Heart left ventricle (tissue), 16 donors: Measurements from ENCODE around the gene ANKUB1. TPM values are rescaled to one million over a fixed set of nuclear protein-coding genes. Genes with fewer than 3 reads are reported as not detected.

ENCODE experiments used
- ATAC-seq, 4 donors: fragments of 200-7000 bp; cut with Tn5 transposase; one replicate each; pipeline ENCODE4 v1.9.1; 2020 to 2022; ENCODE audit warnings: moderate library complexity in 4 of 4, mild to moderate bottlenecking in 3 of 4, moderate number of reproducible peaks in 1 of 4
- DNase-seq, 5 donors: peaks; one replicate each; pipeline ENCODE4 v3.0.0-alpha.2; 2020
- H3K27ac ChIP-seq, 12 donors: fragments of 200-600 bp; sonication (generic) in 4 of 12; one replicate each; pipeline versions ENCODE4 v1.5.0 to v1.8.0; 2016 to 2022; ENCODE audit warnings: mild to moderate bottlenecking in 2 of 12
- H3K27me3 ChIP-seq, 9 donors: fragments of 200-600 bp; sonication (generic) in 2 of 9; one replicate each; pipeline versions ENCODE4 v1.5.1 to v1.8.0; 2016 to 2022; ENCODE audit warnings: mild to moderate bottlenecking in 3 of 9
- H3K36me3 ChIP-seq, 9 donors: fragments of 200-600 bp; sonication (generic) in 2 of 9; one replicate each; pipeline versions ENCODE4 v1.5.0 to v1.8.0; 2018 to 2022; ENCODE audit warnings: mild to moderate bottlenecking in 2 of 9
- H3K4me1 ChIP-seq, 12 donors: fragments of 200-600 bp; sonication (generic) in 4 of 12; one replicate each; pipeline versions ENCODE4 v1.5.0 to v1.8.0; 2016 to 2022; ENCODE audit warnings: mild to moderate bottlenecking in 3 of 12
- H3K4me3 ChIP-seq, 12 donors: fragments of 200-600 bp; sonication (generic) in 4 of 12; one replicate each; pipeline versions ENCODE4 v1.5.0 to v1.8.0; 2017 to 2022; ENCODE audit warnings: mild to moderate bottlenecking in 9 of 12, moderate library complexity in 4 of 12
- H3K9me3 ChIP-seq, 12 donors: fragments of 200-600 bp; sonication (generic) in 4 of 12; one replicate each; pipeline versions ENCODE4 v1.5.0 to v1.8.0; 2016 to 2022; ENCODE audit warnings: mild to moderate bottlenecking in 1 of 12
- CTCF ChIP-seq, 12 donors: fragments of 200-600 bp; sonication (generic) in 4 of 12; IDR thresholded peaks; one replicate each; pipeline versions ENCODE4 v1.5.0 to v1.8.0; 2018 to 2022; ENCODE audit warnings: antibody characterized with exemption in 12 of 12, mild to moderate bottlenecking in 5 of 12
- POLR2A ChIP-seq, 2 donors: fragments of 450-650 bp; IDR thresholded peaks; one replicate each; pipeline ENCODE4 v1.6.1; 2017; ENCODE audit warnings: antibody characterized with exemption in 2 of 2, mild to moderate bottlenecking in 2 of 2, moderate library complexity in 2 of 2
- WGBS, 4 donors: extraction: QIAGEN DNeasy Blood & Tissue Kit in 2 of 4; methylation state at CpG; one replicate each; pipeline versions ENCODE4 v1.1.5 to v1.1.7; 2013 to 2018; 5-methylcytosine and 5-hydroxymethylcytosine counted together
- intact Hi-C, 10 donors: fragments of 100-400 bp; cut with DNase I; formaldehyde crosslinking; loops; one replicate each; pipeline versions ENCODE4 v1.11.1 to v1.14.2; 2022
- polyA plus RNA-seq, 2 donors: library from polyadenylated mRNA; stranded (reverse); fragments of 200-250 nt; gene quantifications; one replicate each; pipeline ENCODE4 v1.2.3, GENCODE V29; 2013
- total RNA-seq, 9 donors: library from RNA; depleted of rRNA in 2 of 9; stranded (reverse); fragments of >200 nt in 2 of 9; fragmentation: NEBNext Ultra II Directional in 3 of 9; extraction: Animal tissue kit (Norgen Biotek cat#: 25700) in 3 of 9; gene quantifications; one replicate each; pipeline versions ENCODE4 v1.1.0 to v1.2.4, GENCODE V29; 2016 to 2023
- donor health status: ischemic (EF 13 %, LVEDD 7.1; RV severe dilation, severe dysfunction).
- donor health status: healthy with polysubstance abuse.
- donor health status: DM: no; HTN: yes; CAD: no.
- donor health status: DM: no; HTN: no; CAD: no.
- donor health status: ischemic (EF 25% LVEDD 6.9; RV normal size, moderate dysfunction).
- donor health status: ischemic (EF 25% LVEDD 5.7; RV mildly dilated, moderate dysfunction).
- donor health status: healthy.
- donor health status: DM: yes; HTN: yes; CAD: no.
- donor health status: ischemic (EF 35%, LVEDD 5.7; RV mildly dilated, moderate dysfunction).
- donor health status: nonischemic (EF 11% LVEDD 7.7; RV severe dilation, severe dysfunction).
- donor health status: DM: yes; HTN: yes; CAD: no.
- donor health status: PGD.
- donor health status: ischemic (EF 29% LVEDD 5.4; RV normal size, mild dysfunction).
- donor health status: nonischemic (EF 23%, LVEDD 6.1; RV moderate dilation, normal function).

ANKUB1 gene
- total and polyA plus RNA-seq, 11 donors: not detected

- no peak for ATAC-seq
- Histone ChIP-seq H3K4me1 (peaks cover 0 to 38% (median 22%) of the 10 kb centered on the region in 12 donors), H3K27me3 (no peaks in the 10 kb centered on the region), H3K27ac (no peak overlapping the region), H3K4me3 (no peak overlapping the region), H3K9me3 (no peaks in the 10 kb centered on the region), H3K36me3 (no peaks in the 10 kb centered on the region)
- TF ChIP-seq POLR2A (IDR thresholded peaks at IDR 0.05): no peak
- TF ChIP-seq CTCF (IDR thresholded peaks at IDR 0.05): no peak
- 96 to 100% (median 97%) methylated on average over 2 of the region's 2 CpGs for WGBS, 4 donors
- DNase-seq: no peak
- intact Hi-C loops: loop anchor here in 1 of 10 donors (5.0 kb wide), 1 partner anchor 59 kb away; the partner anchor contains the start of gene COMMD2
Observed at GRCh38 chr3:149810846-149811245, 18.5 kb upstream of the ANKUB1 start.

GRCh38 chr3:149809699-149810098 is 17.3 kb upstream of the ANKUB1 start:
- H3K36me3 ChIP-seq: no peaks in the 10 kb centered on the region
- H3K4me3 ChIP-seq: no peak overlapping the region
- H3K4me1 ChIP-seq: peaks cover 0 to 26% (median 11%) of the 10 kb centered on the region in 12 donors
- TF ChIP-seq CTCF (IDR thresholded peaks at IDR 0.05) (no peak), POLR2A (IDR thresholded peaks at IDR 0.05) (no peak)
- H3K27me3 ChIP-seq: no peaks in the 10 kb centered on the region
- DNase-seq (no peak), ATAC-seq (no peak)
- intact Hi-C loops: loop anchor here in 2 of 10 donors (5.0 kb wide), 2 partner anchors 42 to 57 kb away; partner anchors contain the start of gene COMMD2 (in 1 of the 2)
- no peak overlapping the region for H3K27ac ChIP-seq
- H3K9me3 ChIP-seq: no peaks in the 10 kb centered on the region

GRCh38 chr3:149808209-149808829 is 16.0 kb upstream of the ANKUB1 start:
- WGBS, 4 donors: 28 to 34% (median 30%) methylated on average over 4 of the region's 4 CpGs
- Histone ChIP-seq H3K4me3 (no peak overlapping the region), H3K27me3 (no peaks in the 10 kb centered on the region), H3K4me1 (peaks cover 0 to 19% (median 5%) of the 10 kb centered on the region in 12 donors), H3K36me3 (no peaks in the 10 kb centered on the region), H3K27ac (no peak overlapping the region), H3K9me3 (no peaks in the 10 kb centered on the region)
- peak in 1 of 4 donors; percentile 24 for ATAC-seq
- peak; percentile 63 to 74 (median 69) for DNase-seq
- TF ChIP-seq CTCF (IDR thresholded peaks at IDR 0.05) (peak; percentile 63 to 90 (median 78)), POLR2A (IDR thresholded peaks at IDR 0.05) (no peak)
- intact Hi-C loops: loop anchor here in 1 of 10 donors (5.0 kb wide), 1 partner anchor 41 kb away; no protein-coding TSS in a partner anchor

- H3K27me3 ChIP-seq: no peaks in the 10 kb centered on the region
- intact Hi-C loops: loop anchor here in 1 of 10 donors (5.0 kb wide), 1 partner anchor 39 kb away; no protein-coding TSS in a partner anchor
- no peak for DNase-seq
Observed at GRCh38 chr3:149806171-149806778, 13.9 kb upstream of the ANKUB1 start.

More at GRCh38 chr3:149806171-149806778, 13.9 kb upstream of the ANKUB1 start:
- WGBS, 4 donors: 77 to 81% (median 78%) methylated on average over 2 of the region's 2 CpGs
- Histone ChIP-seq H3K4me3 (no peak overlapping the region), H3K9me3 (no peaks in the 10 kb centered on the region), H3K27ac (no peak overlapping the region), H3K4me1 (peaks cover 0 to 9% (median 0%) of the 10 kb centered on the region in 12 donors), H3K36me3 (no peaks in the 10 kb centered on the region)
- TF ChIP-seq POLR2A (IDR thresholded peaks at IDR 0.05) (no peak), CTCF (IDR thresholded peaks at IDR 0.05) (no peak)
- ATAC-seq: no peak
